Activated CD4-positive, alpha-beta memory T cell treated with anti-CD3 and anti-CD28 coated beads for 36 hours (primary cell): ENCODE data around the gene NEDD8. TPM values are rescaled to one million over a fixed set of nuclear protein-coding genes. Genes with fewer than 3 reads are reported as not detected.

Experiments used
- CTCF ChIA-PET: fragments of 350-600 bp; sonication (Branson Sonifier 250); formaldehyde crosslinking; loops from one replicate; lab custom pipeline; 2021; ENCODE audit warnings: antibody characterized with exemption, inconsistent platforms; lab: Charles Lee
- POLR2A ChIA-PET: fragments of 350-600 bp; sonication (Branson Sonifier 250); formaldehyde crosslinking; loops from one replicate; lab custom pipeline; 2021; ENCODE audit warnings: antibody characterized with exemption; lab: Charles Lee
- DNase-seq: peaks from one replicate; pipeline ENCODE4 v3.0.0-alpha.2; 2020
- H3K27ac Mint-ChIP-seq: one replicate; pipeline ENCODE4 v1.8.0; 2021; ENCODE audit warnings: mixed read lengths
- H3K27me3 Mint-ChIP-seq: one replicate; pipeline ENCODE4 v1.8.0; 2021; ENCODE audit warnings: mixed read lengths
- H3K36me3 Mint-ChIP-seq: one replicate; pipeline ENCODE4 v1.8.0; 2021; ENCODE audit warnings: mixed read lengths
- H3K4me1 Mint-ChIP-seq: one replicate; pipeline ENCODE4 v1.8.0; 2021; ENCODE audit warnings: low read depth, mixed read lengths
- H3K4me3 Mint-ChIP-seq: one replicate; pipeline ENCODE4 v1.8.0; 2021; ENCODE audit warnings: mild to moderate bottlenecking, mixed read lengths
- H3K9me3 Mint-ChIP-seq: one replicate; pipeline ENCODE4 v1.8.0; 2021; ENCODE audit warnings: mixed read lengths
- intact Hi-C: fragments of 100-400 bp; cut with micrococcal nuclease; formaldehyde crosslinking; loops from one replicate; pipeline ENCODE4 v1.15.1; 2023
- total RNA-seq, 2 experiments: library from RNA; stranded (reverse); gene quantifications; one replicate each; pipeline ENCODE4 v1.2.3, GENCODE V29; 2021

The NEDD8 gene
- total RNA-seq, 2 experiments from 2014 or later: 202 to 213 TPM

DNA sequence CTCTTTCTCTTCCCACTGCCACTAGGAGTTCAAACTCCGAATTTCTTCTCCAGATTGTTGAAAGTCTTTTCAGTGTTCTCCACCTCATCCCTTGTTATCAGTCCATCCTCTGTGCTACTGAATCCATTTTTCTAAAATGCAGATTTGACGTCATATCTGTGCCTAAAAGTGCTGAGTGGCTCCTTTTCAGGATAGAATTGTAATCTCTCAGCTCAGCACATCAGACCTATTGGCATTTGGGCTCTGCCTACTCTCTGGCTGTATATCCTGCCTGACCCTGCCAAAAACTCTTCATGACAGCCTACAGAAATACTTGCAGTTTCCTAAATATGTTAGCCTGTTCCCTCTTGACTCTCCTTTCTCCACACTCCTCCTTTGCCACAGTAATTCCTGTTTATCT is 40.3 kb upstream of the NEDD8 start:
- no peak for DNase-seq
- H3K27ac Mint-ChIP-seq: peak overlapping the region; percentile 94
- intact Hi-C loops: loop anchor here (10.0 kb wide), 1 partner anchor 218 kb away; the partner anchor contains the start of gene CARMIL3
- no peaks in the 10 kb centered on the region for H3K36me3 Mint-ChIP-seq
- peak overlapping the region; percentile 84 for H3K4me3 Mint-ChIP-seq
- ChIA-PET POLR2A (interaction anchor here (1.9 to 2.9 kb wide), 4 partner anchors 24 to 36 kb away, joined by 6 to 19 read pairs (median 12); partner anchors contain the start of genes CIDEB and TINF2), CTCF (interaction anchor here (0.6 to 4.8 kb wide), 11 partner anchors 7 to 159 kb away, joined by 3 to 45 read pairs (median 14); partner anchors contain the start of genes CIDEB, LTB4R, LTB4R2 and MDP1)
- H3K27me3 Mint-ChIP-seq: no peaks in the 10 kb centered on the region
- no peaks in the 10 kb centered on the region for H3K9me3 Mint-ChIP-seq
- H3K4me1 Mint-ChIP-seq: peaks cover 50% of the 10 kb centered on the region

DNA sequence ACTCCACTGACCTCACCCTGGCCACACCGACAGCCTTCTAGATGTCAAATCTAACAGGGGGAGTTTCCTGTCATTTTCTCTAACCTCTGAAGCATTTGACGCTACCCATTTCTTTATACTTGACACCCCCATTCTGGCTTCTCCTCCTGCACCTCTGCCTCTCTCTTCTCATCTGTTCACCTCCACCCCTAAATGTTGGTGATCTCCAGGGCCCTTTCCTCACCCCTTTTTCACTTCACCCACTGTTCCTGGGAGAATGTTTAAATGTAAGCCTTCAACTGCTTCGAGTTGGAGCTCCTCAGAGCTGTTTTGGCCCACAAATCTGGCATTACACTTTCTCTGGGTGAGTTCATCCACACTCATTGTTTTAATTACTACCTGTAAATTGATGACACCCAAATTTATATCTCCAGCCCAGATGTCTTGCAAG is 39.7 kb upstream of the NEDD8 start:
- CTCF ChIA-PET: interaction anchor here (0.6 to 4.8 kb wide), 15 partner anchors 8 to 163 kb away, joined by 3 to 45 read pairs (median 13); partner anchors contain the start of genes CIDEB, DHRS1, LTB4R and LTB4R2
- H3K27me3 Mint-ChIP-seq: no peaks in the 10 kb centered on the region
- DNase-seq: no peak
- H3K4me3 Mint-ChIP-seq: peak overlapping the region; percentile 84
- POLR2A ChIA-PET: interaction anchor here (1.0 to 2.9 kb wide), 10 partner anchors 20 to 158 kb away, joined by 3 to 19 read pairs (median 8); partner anchors contain the start of genes CBLN3, CHMP4A, CIDEB and DHRS1
- no peaks in the 10 kb centered on the region for H3K9me3 Mint-ChIP-seq
- intact Hi-C loops: loop anchor here (1.0 to 10.0 kb wide), 7 partner anchors 27 to 217 kb away; partner anchors contain the start of genes CARMIL3, DHRS1, GMPR2 and LTB4R
- H3K27ac Mint-ChIP-seq: peak overlapping the region; percentile 94
- H3K36me3 Mint-ChIP-seq: peaks cover 5% of the 10 kb centered on the region
- peaks cover 44% of the 10 kb centered on the region for H3K4me1 Mint-ChIP-seq

DNA sequence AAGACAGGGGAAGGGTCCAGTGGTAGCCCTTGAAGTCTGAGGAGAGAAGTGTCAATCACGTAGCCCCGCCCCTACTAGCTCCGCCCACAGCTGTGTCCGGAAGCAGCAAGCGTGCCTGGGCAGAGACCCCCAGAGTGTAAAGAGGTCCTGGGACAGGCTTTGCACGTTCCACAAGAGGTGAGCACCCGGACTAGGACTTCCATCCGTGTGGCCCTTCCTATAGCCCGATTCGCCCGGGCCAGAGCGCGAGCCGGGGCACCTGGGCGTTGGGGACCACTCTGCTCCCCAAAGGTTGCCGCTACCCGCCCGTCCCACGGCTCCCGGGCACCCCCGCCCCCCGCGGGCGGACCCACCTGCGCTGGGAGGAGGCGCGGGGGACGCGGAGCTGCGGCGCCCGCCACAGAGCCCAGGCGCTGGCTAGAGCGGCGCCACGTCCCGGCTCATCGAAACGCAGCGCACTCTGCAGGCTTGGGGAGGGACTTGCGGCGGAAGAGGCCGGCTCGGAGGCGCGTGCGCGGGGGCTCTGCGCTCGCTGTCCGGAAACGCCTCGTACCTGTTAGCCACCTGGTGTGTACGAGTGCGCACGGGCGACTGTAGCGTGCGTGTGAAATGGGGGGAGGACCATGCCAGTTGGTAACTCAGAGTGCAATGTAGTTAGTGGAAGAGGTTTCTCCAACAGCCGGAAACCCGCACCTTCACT is 39.1 kb upstream of the NEDD8 start, which contains the start of gene RABGGTA:
Gene RABGGTA (minus strand): TSS at position 464 of the 700 bp plus-strand sequence. CDS start 482 bp downstream, outside the sequence.
- H3K27me3 Mint-ChIP-seq: no peaks in the 10 kb centered on the region
- peaks cover 9% of the 10 kb centered on the region for H3K36me3 Mint-ChIP-seq
- ChIA-PET CTCF (interaction anchor here (0.6 to 4.8 kb wide), 20 partner anchors 9 to 1093 kb away, joined by 3 to 45 read pairs (median 8); partner anchors contain the start of genes CIDEB, DHRS1, IRF9 and LTB4R), POLR2A (interaction anchor here (0.5 to 2.9 kb wide), 16 partner anchors 8 to 159 kb away, joined by 3 to 19 read pairs (median 4); partner anchors contain the start of genes CBLN3, CHMP4A, CIDEB and DHRS1)
- intact Hi-C loops: loop anchor here (1.0 to 10.0 kb wide), 7 partner anchors 28 to 216 kb away; partner anchors contain the start of genes CARMIL3, DHRS1, GMPR2 and LTB4R
- H3K4me3 Mint-ChIP-seq: peak within 1 kb of the TSS; percentile 84
- no peaks in the 10 kb centered on the region for H3K9me3 Mint-ChIP-seq
- H3K4me1 Mint-ChIP-seq: peaks cover 42% of the 10 kb centered on the region
- DNase-seq: peak; percentile 93
- peak within 1 kb of the TSS; percentile 94 for H3K27ac Mint-ChIP-seq

DNA sequence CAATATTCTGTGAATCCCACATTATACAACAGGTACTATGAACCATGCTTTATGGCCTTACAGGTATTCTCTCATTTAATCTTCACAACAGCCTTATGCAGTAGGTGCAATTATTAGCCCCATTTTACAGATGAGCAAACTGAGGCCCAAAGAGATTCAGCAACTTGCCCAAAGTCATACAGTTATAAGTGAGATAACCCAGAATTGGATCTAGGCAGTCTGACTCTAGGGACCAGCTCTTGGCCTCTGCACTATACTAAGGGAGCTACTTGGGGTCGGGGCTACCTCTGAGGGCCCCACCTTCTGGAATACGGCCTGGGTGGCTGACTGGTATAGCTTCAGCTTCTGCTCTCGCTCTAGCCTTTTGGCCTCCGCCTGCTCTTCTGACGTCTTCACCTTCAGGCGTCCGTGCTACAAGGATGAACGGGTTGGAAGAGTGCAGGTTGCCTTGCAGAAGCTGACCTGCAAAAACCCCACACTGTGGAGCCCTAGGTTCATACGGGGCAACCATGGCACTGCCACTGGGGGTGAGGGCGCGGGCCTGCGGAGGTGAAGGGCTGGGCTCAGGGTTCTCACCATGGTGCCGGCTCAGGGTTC is 38.5 kb upstream of the NEDD8 start:
- Mint-ChIP-seq H3K4me1 (peaks cover 41% of the 10 kb centered on the region), H3K27ac (peak overlapping the region; percentile 93)

DNA sequence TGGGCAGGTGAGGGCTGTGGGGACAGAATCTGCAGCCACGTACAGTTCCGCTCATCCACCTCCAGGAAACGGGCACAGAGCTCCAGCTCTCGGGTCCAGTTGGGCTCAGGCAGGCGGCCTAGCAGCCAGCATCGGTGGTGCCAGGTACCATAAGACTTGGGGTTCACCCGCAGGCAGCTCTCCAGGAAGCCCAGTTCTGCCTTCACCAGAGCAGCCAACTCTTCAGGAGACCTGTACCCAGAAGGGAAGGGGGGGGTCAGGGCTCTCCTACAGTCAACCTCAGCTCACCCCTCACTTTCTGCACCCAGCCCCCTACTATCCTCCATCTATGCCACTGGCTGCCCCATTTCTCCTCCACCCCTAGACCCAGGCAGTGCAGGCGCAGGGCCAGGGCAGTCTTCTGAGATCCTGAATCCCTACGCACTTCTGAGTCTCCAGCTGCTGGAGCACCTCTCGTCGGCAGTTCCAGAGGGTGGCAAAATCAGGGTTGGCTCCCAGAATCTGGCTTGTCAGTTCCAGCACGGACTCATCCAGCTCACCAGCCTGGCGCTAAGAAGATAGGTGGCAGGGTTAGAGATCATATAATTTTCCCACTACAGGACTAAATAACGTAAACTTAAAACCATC is 37.9 kb upstream of the NEDD8 start:
- POLR2A ChIA-PET: interaction anchor here (0.6 to 2.9 kb wide), 9 partner anchors 10 to 56 kb away, joined by 3 to 19 read pairs (median 8); partner anchors contain the start of genes CHMP4A, CIDEB, DHRS1 and NOP9

More for the DNA sequence above, 38.5 kb upstream of the NEDD8 start:
- CTCF ChIA-PET: interaction anchor here (0.6 to 4.8 kb wide), 20 partner anchors 9 to 1093 kb away, joined by 3 to 45 read pairs (median 8); partner anchors contain the start of genes CIDEB, DHRS1, IRF9 and LTB4R
- H3K36me3 Mint-ChIP-seq: peaks cover 9% of the 10 kb centered on the region
- H3K4me3 Mint-ChIP-seq: peak overlapping the region; percentile 84
- intact Hi-C loops: loop anchor here (1.0 to 10.0 kb wide), 7 partner anchors 28 to 216 kb away; partner anchors contain the start of genes CARMIL3, DHRS1, GMPR2 and LTB4R
- no peaks in the 10 kb centered on the region for H3K27me3 Mint-ChIP-seq
- POLR2A ChIA-PET: interaction anchor here (0.5 to 2.9 kb wide), 16 partner anchors 9 to 159 kb away, joined by 3 to 19 read pairs (median 4); partner anchors contain the start of genes CBLN3, CHMP4A, CIDEB and DHRS1
- H3K9me3 Mint-ChIP-seq: no peaks in the 10 kb centered on the region
- no peak for DNase-seq

DNA sequence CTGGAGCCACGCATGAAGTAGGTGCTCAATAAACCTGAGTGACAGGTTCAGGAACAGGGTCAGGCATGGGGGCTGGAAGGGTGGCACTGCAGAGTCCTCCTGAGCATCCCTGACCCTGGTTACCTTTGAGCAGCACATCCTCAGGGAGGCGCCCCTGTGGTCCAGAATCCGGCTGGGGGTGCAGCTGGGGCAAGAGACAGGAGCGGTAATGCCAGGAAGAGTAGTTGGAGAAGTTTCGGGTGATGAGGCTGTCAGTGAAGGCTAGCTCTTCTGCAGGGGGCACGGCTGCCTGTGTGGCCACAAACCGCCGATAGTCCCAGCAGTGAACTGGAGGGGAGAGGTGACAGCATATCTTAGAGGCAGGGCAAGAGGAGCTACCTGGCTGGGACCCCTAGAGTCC is 37.2 kb upstream of the NEDD8 start:
- Mint-ChIP-seq H3K27me3 (no peaks in the 10 kb centered on the region), H3K4me3 (no peak overlapping the region), H3K36me3 (peaks cover 9% of the 10 kb centered on the region), H3K9me3 (no peaks in the 10 kb centered on the region), H3K4me1 (peaks cover 33% of the 10 kb centered on the region), H3K27ac (no peak overlapping the region)
- intact Hi-C loops: no loop called here
- ChIA-PET POLR2A (interaction anchor here (0.6 to 2.9 kb wide), 2 partner anchors 23 to 27 kb away, joined by 5 to 19 read pairs; partner anchors contain the start of gene TINF2), CTCF (interaction anchor here (1.3 to 4.8 kb wide), 7 partner anchors 18 to 168 kb away, joined by 4 to 45 read pairs (median 14); partner anchors contain the start of genes CIDEB and TINF2)
- no peak for DNase-seq

More for the DNA sequence above, 37.9 kb upstream of the NEDD8 start:
- Mint-ChIP-seq H3K9me3 (no peaks in the 10 kb centered on the region), H3K27me3 (no peaks in the 10 kb centered on the region), H3K27ac (no peak overlapping the region), H3K4me1 (peaks cover 35% of the 10 kb centered on the region), H3K4me3 (peak overlapping the region; percentile 84), H3K36me3 (peaks cover 9% of the 10 kb centered on the region)
- CTCF ChIA-PET: interaction anchor here (0.9 to 4.8 kb wide), 17 partner anchors 13 to 167 kb away, joined by 3 to 45 read pairs (median 11); partner anchors contain the start of genes CIDEB, DHRS1, IRF9 and LTB4R
- intact Hi-C loops: loop anchor here (2.0 to 10.0 kb wide), 2 partner anchors 63 to 215 kb away; partner anchors contain the start of gene CARMIL3
- DNase-seq: no peak

DNA sequence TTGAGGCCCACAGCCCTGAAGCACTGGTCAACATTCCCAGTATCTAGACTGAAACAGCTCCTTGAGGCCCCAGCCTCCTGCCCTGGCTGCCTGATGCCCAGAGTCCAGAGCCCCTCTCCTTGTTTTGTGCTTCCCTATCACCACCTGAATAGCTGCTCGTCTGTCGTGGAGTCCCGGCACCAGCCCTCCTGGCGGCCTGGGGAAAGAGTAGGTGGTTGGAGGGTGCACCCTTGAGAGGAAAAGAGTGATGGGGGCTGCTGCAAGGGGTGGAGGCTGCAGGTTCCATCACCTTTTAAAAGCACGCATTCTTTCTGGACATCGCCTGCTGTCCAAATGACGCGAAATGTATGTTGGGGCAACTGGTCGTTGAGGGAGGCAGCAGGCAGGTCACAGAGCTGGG is 36.1 kb upstream of the NEDD8 start:
- DNase-seq: no peak
- Mint-ChIP-seq H3K4me3 (no peak overlapping the region), H3K36me3 (peaks cover 9% of the 10 kb centered on the region), H3K4me1 (peaks cover 22% of the 10 kb centered on the region), H3K27me3 (no peaks in the 10 kb centered on the region), H3K27ac (no peak overlapping the region), H3K9me3 (no peaks in the 10 kb centered on the region)
- ChIA-PET POLR2A (no interaction called here), CTCF (interaction anchor here (1.2 to 4.8 kb wide), 3 partner anchors 26 to 40 kb away, joined by 4 to 45 read pairs (median 11); partner anchors contain the start of genes CIDEB and TINF2)
- intact Hi-C loops: no loop called here

DNA sequence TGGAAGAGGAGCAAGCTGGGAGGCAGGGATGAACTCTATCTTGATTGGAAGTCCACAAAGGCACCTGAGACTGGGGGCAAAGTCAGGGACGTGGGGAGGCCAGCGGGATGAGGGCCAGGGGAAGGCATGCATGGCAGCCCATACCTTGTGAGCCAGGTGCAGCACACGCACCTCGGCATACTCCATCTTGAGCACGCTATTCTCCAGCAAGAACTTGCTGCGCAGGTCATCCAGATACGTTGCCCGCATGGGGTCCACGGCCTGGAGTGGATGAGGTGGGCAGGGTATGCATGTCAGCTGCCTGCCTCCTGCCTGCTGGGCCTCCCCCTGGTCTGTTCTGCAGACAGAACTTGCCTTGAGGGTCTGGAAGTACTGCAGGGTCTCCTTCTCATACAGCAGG is 35.3 kb upstream of the NEDD8 start:
- peaks cover 14% of the 10 kb centered on the region for H3K4me1 Mint-ChIP-seq
- H3K27me3 Mint-ChIP-seq: no peaks in the 10 kb centered on the region
- H3K27ac Mint-ChIP-seq: no peak overlapping the region
- intact Hi-C loops: no loop called here
- no peak overlapping the region for H3K4me3 Mint-ChIP-seq
- ChIA-PET POLR2A (interaction anchor here (0.6 kb wide), 1 partner anchor 15 kb away, joined by 3 read pairs; no protein-coding TSS in a partner anchor), CTCF (interaction anchor here (1.1 kb wide), 1 partner anchor 12 kb away, joined by 3 read pairs; no protein-coding TSS in a partner anchor)
- peaks cover 9% of the 10 kb centered on the region for H3K36me3 Mint-ChIP-seq
- DNase-seq: no peak
- no peaks in the 10 kb centered on the region for H3K9me3 Mint-ChIP-seq

DNA sequence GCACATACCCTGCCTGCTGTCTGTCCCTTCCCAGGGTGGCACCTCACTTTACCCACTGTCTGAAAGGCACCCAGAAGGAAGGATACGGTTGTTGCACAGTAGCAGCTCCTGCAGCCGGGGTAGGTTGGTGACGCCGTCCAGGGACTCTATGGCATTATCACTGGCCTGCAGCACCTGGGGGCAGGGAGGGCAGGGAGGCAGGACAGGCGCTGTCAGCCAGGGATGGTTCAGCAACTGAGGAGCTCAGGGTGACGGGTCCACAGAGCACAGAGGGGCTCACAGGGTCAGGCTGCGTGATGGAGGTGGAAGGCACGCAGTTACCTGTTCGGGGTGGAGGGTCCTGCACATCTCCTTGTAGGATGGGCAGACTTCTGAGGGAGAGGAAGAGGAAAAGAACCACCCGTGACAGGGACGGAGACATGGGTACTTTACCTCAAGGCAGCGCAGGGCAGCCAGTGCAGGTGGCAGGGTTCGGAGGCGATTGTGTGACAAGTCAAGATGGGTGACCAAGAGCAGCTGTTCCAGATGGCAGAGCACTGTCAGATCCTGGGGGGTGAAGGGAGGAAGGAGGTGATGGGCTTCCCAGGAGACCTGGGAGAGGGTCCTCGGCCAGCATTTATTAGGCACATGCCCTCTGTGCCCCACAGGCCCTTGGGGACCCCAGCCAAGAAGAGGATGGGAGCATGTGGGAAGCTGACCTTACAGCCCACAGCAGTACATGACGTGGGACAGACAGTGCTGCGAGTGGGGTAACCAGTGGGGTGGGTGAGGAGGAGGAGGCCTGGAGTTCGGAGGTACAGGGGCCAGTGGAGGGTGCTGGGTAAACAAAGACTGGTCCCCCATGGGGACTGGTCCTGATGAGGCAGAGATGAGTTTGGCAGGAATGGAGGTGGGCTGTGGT is 34.4 kb upstream of the NEDD8 start:
- no peak for DNase-seq
- Mint-ChIP-seq H3K27me3 (no peaks in the 10 kb centered on the region), H3K27ac (no peak overlapping the region), H3K4me3 (no peak overlapping the region), H3K9me3 (no peaks in the 10 kb centered on the region), H3K36me3 (peaks cover 10% of the 10 kb centered on the region), H3K4me1 (peaks cover 5% of the 10 kb centered on the region)
- intact Hi-C loops: no loop called here
- ChIA-PET POLR2A (interaction anchor here (0.6 kb wide), 1 partner anchor 16 kb away, joined by 3 read pairs; no protein-coding TSS in a partner anchor), CTCF (interaction anchor here (1.0 to 1.7 kb wide), 5 partner anchors 13 to 67 kb away, joined by 3 to 4 read pairs (median 3); partner anchors contain the start of genes CIDEB and TINF2)
